Cerebellar cortex (tissue), 1 donor: ENCODE measurements around the gene ROR1.

Source experiments
- DNase-seq: peaks from one replicate; pipeline ENCODE4 v3.0.0-alpha.2; 2015; ENCODE audit warnings: low spot score

Gene ROR1

GRCh38 chr1:63909526-63909925 lies 135.7 kb downstream of the ROR1 start:
- no peak for DNase-seq

- no peak for DNase-seq
These were observed 137.2 kb downstream of the ROR1 start for GRCh38 chr1:63911049-63911448.

DNA sequence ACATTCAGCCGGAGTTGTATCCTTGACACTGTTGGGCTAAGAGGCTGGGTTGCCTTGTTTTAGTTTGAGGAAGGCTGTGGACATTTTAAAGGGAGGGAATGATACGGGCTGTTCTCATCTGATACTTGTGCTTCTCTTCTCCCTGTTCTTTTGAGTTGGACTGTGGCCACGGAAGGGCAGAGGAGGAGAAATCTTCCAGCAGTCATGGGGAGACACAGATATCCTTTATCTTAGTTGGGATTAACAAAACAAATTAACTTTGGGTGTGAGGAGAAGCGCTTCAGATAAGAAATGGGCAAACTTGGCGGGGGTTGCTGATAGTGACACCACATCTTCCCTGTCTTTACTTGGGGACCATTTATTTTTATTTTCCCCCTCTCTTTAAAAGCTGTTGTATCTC lies 138.8 kb downstream of the ROR1 start:
- no peak for DNase-seq

- DNase-seq: peak; percentile 21
These were observed 139.7 kb downstream of the ROR1 start for GRCh38 chr1:63913533-63913932.

DNA sequence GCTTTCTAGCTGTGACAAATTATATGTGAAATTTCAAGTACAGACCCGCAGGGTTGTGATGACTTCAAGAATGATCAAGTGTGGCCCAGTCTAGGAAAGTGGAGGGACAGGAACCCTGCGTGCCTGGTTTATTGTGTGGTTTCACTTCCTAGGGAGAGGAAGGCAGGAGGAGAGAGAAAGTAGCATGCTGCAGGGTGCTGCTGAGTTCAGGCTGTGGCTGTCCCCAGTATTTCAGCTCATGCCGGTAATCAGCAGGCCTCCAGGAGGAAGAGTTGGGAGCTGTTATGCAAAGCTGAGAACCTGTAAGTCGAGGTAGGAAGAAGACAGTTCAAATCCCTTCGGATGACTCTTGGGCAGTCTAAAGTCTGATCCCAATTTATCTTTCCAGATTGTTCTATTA lies 140.4 kb downstream of the ROR1 start:
- no peak for DNase-seq

DNA sequence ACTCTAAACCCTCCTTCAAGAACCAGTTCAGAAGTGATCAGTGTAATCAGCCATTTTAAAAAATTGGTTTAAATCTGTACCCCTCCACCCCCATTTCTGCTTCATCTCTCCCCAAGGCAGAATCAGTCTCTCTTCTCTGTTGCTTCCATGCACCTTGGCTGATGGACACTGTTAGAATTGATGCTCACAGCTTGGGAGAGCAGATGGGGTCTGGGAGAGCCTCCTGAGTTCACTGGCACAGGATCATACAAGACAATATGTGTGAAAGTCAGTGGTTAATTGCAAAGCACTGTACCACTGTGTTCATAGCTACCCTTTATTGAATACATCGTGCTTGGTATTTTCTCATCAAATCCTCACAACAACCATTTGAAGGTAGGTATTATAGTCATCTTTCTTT lies 140.9 kb downstream of the ROR1 start:
- DNase-seq: peak; percentile 96

DNA sequence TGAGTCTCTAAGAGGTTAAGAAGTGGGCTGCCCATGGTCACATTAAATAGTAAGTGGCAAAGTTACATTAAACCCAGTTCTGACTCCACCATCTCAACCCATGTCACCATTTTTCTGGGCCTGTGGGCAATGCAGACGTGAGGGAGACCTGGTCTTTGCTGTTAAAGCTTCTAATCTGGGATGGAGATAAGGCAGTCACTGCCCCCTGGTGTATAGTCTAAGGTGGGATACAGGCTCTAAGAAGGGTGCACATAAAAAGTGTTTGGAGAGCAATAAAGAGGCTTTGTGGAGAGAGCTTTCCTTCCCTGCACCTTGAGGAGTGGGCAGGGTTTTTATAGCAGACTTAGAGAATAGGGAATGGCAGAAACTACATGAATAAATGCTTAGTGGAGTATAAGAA lies 141.3 kb downstream of the ROR1 start:
- no peak for DNase-seq

DNA sequence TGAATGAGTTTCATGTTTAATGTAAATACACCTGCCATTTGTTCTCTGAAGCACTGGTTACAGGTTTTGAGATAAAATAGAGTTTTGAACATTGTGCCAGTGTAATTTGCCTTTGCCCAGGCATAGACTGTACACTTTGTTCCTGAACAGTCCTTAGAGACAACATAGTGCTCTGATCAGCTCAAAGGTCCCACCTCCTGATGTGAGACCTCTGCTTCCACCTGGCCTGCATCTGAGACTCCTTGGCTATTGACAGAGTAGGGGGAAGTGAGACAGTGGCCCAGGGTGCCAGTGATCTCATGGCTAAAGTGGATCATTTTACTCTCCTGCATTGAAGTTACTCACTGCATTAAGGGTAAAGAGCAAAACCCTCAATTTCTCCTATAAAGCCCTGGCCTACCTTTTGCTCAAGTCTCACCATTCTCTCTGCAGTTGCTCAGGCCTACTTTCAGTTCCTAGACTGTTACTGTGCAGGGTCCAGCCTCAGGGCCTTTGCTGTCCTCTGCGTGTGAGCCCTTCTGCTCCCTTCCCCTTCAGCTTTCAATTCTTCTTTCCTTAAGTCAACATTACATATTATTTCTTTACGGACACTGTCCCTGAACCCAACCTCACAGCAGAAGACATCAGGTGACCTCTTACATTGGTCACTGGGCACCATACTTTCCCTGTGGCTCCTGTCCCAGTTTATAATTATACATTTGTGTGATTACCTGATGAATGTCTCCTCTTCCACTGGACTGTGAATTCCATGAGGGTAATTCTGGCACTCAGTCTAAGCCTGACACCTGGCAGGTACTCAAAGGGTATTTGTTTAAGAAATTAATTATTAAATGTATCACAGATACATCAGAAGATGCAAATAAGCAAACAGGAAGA lies 142.9 kb downstream of the ROR1 start:
- peak; percentile 89 for DNase-seq

DNA sequence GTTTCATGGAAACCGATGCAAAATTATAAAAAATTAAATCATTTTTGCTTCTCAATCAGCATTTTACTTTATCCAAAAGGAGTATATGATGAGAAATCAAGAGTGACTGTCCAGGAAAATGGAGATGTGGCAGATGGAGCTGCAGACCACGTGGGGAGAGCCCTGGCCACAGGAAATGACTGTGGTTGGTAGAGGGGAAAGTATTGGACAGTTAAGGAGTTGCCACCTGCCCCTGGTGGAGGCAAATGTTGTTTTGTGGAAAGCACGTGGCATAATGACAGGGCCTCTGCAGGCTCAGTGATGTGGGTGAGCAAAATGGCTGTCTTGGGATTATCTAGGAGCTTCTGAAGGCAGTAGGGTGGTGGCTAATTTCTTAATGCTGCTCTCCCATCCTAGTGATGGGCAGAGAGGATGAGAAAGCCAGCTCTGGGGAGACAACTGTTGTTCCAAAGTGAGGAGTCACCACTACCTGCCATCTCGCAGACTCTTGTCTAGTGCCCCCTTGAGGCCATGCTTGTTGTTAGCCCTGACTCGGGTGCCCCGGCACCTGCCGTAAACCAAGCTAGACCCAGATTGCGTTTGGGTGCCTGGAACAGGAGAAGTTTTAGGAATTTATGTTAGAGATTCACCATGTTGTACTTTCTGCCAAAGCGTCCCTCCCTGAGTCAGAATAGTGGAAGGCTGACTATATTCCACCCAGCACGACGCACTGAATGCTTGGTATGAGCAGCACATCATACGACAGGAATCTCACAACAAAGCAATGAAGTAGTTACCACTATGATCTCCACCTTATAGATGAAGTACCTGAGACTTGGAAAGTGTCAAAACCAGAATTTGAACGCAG lies 144.0 kb downstream of the ROR1 start:
- peak; percentile 67 for DNase-seq

GRCh38 chr1:63918418-63918945 lies 144.7 kb downstream of the ROR1 start:
- no peak for DNase-seq

DNA sequence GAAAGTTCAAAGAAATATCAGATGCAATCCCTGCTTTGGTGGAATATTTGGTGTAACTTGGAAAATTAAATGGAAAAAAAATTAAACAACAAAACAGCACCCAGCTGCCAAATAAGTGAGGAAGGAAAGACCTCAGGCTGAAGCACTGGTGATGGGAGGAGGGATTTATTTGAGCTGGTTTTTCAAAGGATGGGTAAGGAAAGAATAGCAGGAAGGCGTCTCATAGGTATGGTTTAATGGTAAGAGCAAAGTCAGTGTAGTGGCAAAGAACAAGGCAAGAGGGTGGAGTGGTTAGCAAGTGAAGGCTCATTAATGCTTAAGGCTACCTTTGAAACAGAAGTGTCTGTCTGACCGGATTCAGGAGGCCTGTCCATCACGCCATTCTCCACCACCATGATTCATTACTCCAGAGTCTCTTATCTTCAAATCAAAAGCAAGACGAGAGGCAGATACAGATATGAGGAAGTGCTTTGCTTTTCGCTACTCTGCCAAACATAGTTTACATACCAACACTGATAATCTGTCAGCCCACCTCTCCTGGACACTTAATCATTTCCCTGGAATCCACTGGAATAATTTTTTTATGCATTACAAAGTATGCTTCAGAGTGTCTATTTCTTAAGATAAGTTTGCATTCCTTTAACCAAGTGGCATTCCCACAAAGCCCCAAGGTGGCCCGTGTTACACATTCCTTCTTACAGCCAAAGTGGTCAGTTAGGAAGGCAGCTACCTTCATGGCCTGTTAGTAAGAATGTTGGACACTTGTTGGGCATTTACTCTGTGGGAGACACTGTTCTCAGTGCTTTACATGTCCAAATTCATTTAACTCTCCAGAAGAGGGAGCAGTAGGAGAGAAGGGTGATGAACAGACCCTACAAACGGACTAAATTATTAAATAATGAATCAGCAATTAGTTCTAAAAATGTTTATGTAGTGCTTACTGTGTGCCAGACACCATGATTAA lies 146.6 kb downstream of the ROR1 start:
- no peak for DNase-seq

DNA sequence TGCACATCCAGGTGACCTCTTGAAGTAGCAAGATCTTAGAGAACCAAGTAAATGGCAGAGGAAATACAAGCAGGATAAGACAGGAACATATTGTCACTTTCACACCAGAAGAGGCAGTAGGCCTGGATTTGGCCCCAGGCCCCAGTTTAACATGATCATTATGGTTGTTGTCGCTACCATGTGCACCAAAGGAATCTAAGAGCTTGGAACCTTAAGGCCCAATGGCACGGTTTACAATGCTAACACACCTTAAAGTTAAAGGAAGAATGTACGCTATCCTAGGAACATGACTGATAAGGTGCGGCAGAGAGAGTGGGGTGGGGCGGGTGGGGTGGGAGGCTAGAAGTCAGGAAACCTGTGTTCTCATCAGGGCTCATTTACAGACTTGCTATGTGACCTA lies 147.5 kb downstream of the ROR1 start:
- no peak for DNase-seq

- no peak for DNase-seq
These were observed 148.0 kb downstream of the ROR1 start for GRCh38 chr1:63921802-63922201.

DNA sequence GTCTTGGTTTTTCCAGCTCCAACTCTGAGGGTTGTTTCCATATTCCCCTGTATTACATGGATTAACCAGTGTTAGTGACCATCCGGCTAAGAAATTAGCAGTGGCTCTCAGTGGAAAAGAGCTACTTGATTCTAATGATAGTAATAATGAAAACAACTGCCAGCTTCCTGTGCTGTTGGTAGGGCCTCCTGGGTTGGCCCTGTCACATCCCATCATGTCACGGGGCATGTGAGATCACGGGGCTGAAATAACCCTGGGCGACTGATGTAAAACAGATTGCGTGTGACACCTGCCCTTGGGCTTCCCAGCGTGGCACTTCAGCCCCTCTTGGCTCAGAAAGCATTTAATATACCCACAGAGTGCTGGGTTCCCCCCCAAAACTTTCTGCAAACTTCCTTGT lies 149.0 kb downstream of the ROR1 start:
- peak; percentile 89 for DNase-seq

DNA sequence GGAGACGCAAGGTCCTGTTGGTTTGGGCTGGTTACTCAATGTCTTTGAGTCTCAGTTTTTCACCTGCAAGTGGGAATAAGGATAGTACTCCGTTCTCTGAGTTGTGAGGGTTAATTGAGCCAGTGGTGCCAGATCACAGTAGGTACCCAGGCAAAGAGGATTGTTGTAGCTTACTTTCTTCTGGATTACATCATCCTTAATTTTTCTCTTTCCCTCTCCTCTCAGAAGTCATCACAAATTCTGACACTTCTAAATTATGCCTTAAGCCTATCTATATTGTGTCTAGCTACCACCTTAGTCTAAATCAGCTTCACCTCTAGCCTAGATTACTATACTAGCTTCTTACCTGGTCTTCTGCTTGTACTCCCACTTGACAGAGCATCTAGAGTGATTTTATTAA lies 149.5 kb downstream of the ROR1 start:
- no peak for DNase-seq

DNA sequence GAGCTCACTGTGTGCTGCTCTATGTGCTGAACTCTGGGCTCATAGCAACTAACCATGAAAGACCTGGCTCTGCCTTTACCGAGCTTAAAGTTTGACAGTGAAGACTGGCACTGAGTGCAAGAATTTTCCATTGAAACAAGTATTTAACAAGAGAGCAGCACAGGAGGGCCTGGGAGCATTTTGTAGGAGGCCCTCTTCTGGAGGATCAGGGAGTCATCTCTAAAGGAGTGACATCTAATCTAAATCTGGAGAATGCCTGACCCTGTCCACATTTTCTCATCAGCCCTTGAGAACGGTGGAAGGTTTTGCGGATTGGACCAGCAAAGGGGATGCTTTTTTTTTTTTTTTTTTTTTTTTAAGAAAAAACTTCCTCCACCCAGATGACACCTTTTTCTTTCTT lies 150.8 kb downstream of the ROR1 start:
- DNase-seq: no peak

- DNase-seq: no peak
These were observed 154.6 kb downstream of the ROR1 start for GRCh38 chr1:63928186-63929105.

GRCh38 chr1:63929106-63929478 lies 155.3 kb downstream of the ROR1 start:
- no peak for DNase-seq

DNA sequence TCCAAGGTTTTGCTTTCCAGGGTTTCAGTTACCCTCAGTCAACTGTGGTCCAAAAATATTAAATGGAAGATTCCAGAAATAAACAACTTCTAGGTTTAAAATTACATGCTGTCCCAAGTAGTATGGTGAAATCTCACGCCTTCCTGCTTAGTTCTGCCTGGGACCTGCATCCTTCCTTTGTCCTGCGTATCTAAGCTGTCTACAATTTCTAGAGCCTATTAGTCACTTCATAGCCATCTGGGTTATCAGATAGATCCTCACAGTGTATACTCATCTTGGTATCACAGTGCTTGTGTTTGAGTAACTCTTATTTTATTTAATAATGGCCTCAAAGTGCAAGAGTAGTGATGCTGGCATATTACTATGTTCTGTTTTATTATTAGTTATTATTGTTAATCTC lies 157.7 kb downstream of the ROR1 start:
- no peak for DNase-seq

- no peak for DNase-seq
These were observed 160.9 kb downstream of the ROR1 start for GRCh38 chr1:63934697-63935096.

GRCh38 chr1:63935143-63935542 lies 161.3 kb downstream of the ROR1 start:
- DNase-seq: peak; percentile 61
